ENCODE results near the gene OPN1LW.
"Not testable (repeated sequence)": the region's sequence is repeated elsewhere in the genome, so short reads cannot be mapped to it uniquely, and the experiment has no call there.

DNA sequence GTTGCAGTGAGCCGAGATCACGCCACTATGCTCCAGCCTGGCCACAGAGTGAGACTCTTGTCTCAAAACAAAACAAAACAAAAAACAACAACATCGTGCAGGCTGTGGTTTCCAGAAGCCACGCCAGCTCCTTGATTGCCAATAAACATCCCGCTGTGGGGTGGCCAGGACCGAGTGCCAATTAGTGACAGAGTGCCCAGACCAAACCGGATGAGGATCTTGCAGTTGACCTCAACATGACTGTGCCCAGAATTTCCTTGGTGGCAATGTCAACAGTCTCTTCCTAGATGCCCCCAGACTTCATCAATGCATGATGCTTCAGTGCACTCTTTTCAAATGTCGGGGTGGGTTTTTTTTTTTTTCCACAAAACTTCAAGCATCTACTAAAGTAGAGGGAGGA lies 39.8 kb downstream of the OPN1LW start:
- TF ChIP-seq EZH2 (IDR thresholded peaks at IDR 0.05; ENCODE audit: borderline replicate concordance, low read depth, low read length, severe bottlenecking) = not testable (repeated sequence)
- TF ChIP-seq, protein P1, sequence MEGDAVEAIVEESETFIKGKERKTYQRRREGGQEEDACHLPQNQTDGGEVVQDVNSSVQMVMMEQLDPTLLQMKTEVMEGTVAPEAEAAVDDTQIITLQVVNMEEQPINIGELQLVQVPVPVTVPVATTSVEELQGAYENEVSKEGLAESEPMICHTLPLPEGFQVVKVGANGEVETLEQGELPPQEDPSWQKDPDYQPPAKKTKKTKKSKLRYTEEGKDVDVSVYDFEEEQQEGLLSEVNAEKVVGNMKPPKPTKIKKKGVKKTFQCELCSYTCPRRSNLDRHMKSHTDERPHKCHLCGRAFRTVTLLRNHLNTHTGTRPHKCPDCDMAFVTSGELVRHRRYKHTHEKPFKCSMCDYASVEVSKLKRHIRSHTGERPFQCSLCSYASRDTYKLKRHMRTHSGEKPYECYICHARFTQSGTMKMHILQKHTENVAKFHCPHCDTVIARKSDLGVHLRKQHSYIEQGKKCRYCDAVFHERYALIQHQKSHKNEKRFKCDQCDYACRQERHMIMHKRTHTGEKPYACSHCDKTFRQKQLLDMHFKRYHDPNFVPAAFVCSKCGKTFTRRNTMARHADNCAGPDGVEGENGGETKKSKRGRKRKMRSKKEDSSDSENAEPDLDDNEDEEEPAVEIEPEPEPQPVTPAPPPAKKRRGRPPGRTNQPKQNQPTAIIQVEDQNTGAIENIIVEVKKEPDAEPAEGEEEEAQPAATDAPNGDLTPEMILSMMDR (IDR thresholded peaks at IDR 0.05; ENCODE audit: borderline replicate concordance, extremely low read depth, low read length, poor library complexity, severe bottlenecking) = not testable (repeated sequence)

All from DND-41 (cell line).